Central memory CD8-positive, alpha-beta T cell (primary cell): ENCODE data around the gene PLXDC1.

ENCODE experiments used
- ATAC-seq: fragments of 150-1000 bp; cut with Tn5 transposase; replicated peaks from 2 replicates; pipeline ENCODE4 v1.10.0; 2022; ENCODE audit warnings: mild to moderate bottlenecking, moderate FRiP score, moderate number of reproducible peaks; ENCODE audit not compliant: poor library complexity, severe bottlenecking; ENCODE audit errors: extremely low read depth
- DNase-seq, 2 donors: peaks; one replicate each; pipeline ENCODE4 v3.0.0; 2021; ENCODE audit warnings: low spot score in 2 of 2
- H3K27ac Mint-ChIP-seq: one replicate; pipeline ENCODE4 v1.8.0; 2022; ENCODE audit warnings: low read depth, mild to moderate bottlenecking, moderate library complexity, mixed read lengths
- H3K27me3 Mint-ChIP-seq: one replicate; pipeline ENCODE4 v1.8.0; 2022; ENCODE audit warnings: mixed read lengths
- H3K36me3 Mint-ChIP-seq: one replicate; pipeline ENCODE4 v1.8.0; 2022; ENCODE audit warnings: mild to moderate bottlenecking, moderate library complexity, mixed read lengths; ENCODE audit not compliant: insufficient read depth
- H3K4me1 Mint-ChIP-seq: one replicate; pipeline ENCODE4 v1.8.0; 2022; ENCODE audit warnings: mixed read lengths
- H3K4me3 Mint-ChIP-seq: one replicate; pipeline ENCODE4 v1.8.0; 2022; ENCODE audit warnings: mild to moderate bottlenecking, moderate library complexity, mixed read lengths
- H3K9me3 Mint-ChIP-seq: one replicate; pipeline ENCODE4 v1.8.0; 2022; ENCODE audit warnings: mixed read lengths

The PLXDC1 gene

GRCh38 chr17:39194089-39194984, 42.9 kb upstream of the PLXDC1 start:
- ATAC-seq (no peak), DNase-seq (no peak)
- Mint-ChIP-seq H3K9me3 (no peaks in the 10 kb centered on the region), H3K36me3 (peaks cover 7% of the 10 kb centered on the region), H3K27ac (no peak overlapping the region), H3K4me1 (peaks cover 23% of the 10 kb centered on the region), H3K4me3 (no peak overlapping the region), H3K27me3 (no peaks in the 10 kb centered on the region)

- Mint-ChIP-seq H3K27ac (no peak overlapping the region), H3K9me3 (no peaks in the 10 kb centered on the region), H3K4me1 (peaks cover 22% of the 10 kb centered on the region), H3K27me3 (no peaks in the 10 kb centered on the region), H3K4me3 (no peak overlapping the region), H3K36me3 (peaks cover 9% of the 10 kb centered on the region)
- DNase-seq: no peak
- no peak for ATAC-seq
Measured at GRCh38 chr17:39193346-39193745, 41.9 kb upstream of the PLXDC1 start.

GRCh38 chr17:39192901-39193300, 41.5 kb upstream of the PLXDC1 start:
- peaks cover 22% of the 10 kb centered on the region for H3K4me1 Mint-ChIP-seq
- DNase-seq (no peak), ATAC-seq (no peak)
- H3K9me3 Mint-ChIP-seq: no peaks in the 10 kb centered on the region
- H3K27ac Mint-ChIP-seq: no peak overlapping the region
- H3K4me3 Mint-ChIP-seq: no peak overlapping the region
- peaks cover 13% of the 10 kb centered on the region for H3K36me3 Mint-ChIP-seq
- no peaks in the 10 kb centered on the region for H3K27me3 Mint-ChIP-seq

GRCh38 chr17:39191750-39192510, 40.5 kb upstream of the PLXDC1 start:
- no peak for ATAC-seq
- Mint-ChIP-seq H3K36me3 (peaks cover 17% of the 10 kb centered on the region), H3K9me3 (no peaks in the 10 kb centered on the region)

GRCh38 chr17:39187152-39187830, 35.9 kb upstream of the PLXDC1 start:
- Mint-ChIP-seq H3K27ac (no peak overlapping the region), H3K4me3 (no peak overlapping the region), H3K4me1 (peaks cover 2% of the 10 kb centered on the region), H3K36me3 (peaks cover 29% of the 10 kb centered on the region), H3K27me3 (no peaks in the 10 kb centered on the region), H3K9me3 (no peaks in the 10 kb centered on the region)
- DNase-seq (no peak), ATAC-seq (no peak)

More at GRCh38 chr17:39191750-39192510, 40.5 kb upstream of the PLXDC1 start:
- H3K4me1 Mint-ChIP-seq: peaks cover 22% of the 10 kb centered on the region
- no peak overlapping the region for H3K4me3 Mint-ChIP-seq
- DNase-seq: no peak
- H3K27me3 Mint-ChIP-seq: no peaks in the 10 kb centered on the region
- H3K27ac Mint-ChIP-seq: no peak overlapping the region

- no peak for ATAC-seq
- no peak overlapping the region for H3K27ac Mint-ChIP-seq
- DNase-seq: no peak
- no peaks in the 10 kb centered on the region for H3K27me3 Mint-ChIP-seq
- no peaks in the 10 kb centered on the region for H3K9me3 Mint-ChIP-seq
- H3K36me3 Mint-ChIP-seq: peaks cover 31% of the 10 kb centered on the region
- no peaks in the 10 kb centered on the region for H3K4me1 Mint-ChIP-seq
- no peak overlapping the region for H3K4me3 Mint-ChIP-seq
Measured at GRCh38 chr17:39186481-39187002, 35.1 kb upstream of the PLXDC1 start.

GRCh38 chr17:39183720-39184119, 32.3 kb upstream of the PLXDC1 start:
- DNase-seq (no peak), ATAC-seq (no peak)
- no peaks in the 10 kb centered on the region for H3K27me3 Mint-ChIP-seq
- no peak overlapping the region for H3K4me3 Mint-ChIP-seq
- no peaks in the 10 kb centered on the region for H3K9me3 Mint-ChIP-seq
- peaks cover 33% of the 10 kb centered on the region for H3K36me3 Mint-ChIP-seq
- H3K4me1 Mint-ChIP-seq: no peaks in the 10 kb centered on the region
- peak overlapping the region; percentile 41 for H3K27ac Mint-ChIP-seq

GRCh38 chr17:39183045-39183444, 31.6 kb upstream of the PLXDC1 start:
- Mint-ChIP-seq H3K4me3 (no peak overlapping the region), H3K4me1 (no peaks in the 10 kb centered on the region), H3K27ac (no peak overlapping the region), H3K27me3 (no peaks in the 10 kb centered on the region), H3K9me3 (no peaks in the 10 kb centered on the region), H3K36me3 (peaks cover 30% of the 10 kb centered on the region)
- DNase-seq: no peak
- ATAC-seq: no peak

GRCh38 chr17:39181303-39181702, 29.9 kb upstream of the PLXDC1 start:
- Mint-ChIP-seq H3K36me3 (peaks cover 31% of the 10 kb centered on the region), H3K9me3 (no peaks in the 10 kb centered on the region), H3K4me3 (no peak overlapping the region), H3K27ac (no peak overlapping the region), H3K4me1 (no peaks in the 10 kb centered on the region), H3K27me3 (no peaks in the 10 kb centered on the region)
- DNase-seq: no peak
- no peak for ATAC-seq

- Mint-ChIP-seq H3K27me3 (no peaks in the 10 kb centered on the region), H3K27ac (no peak overlapping the region), H3K4me3 (no peak overlapping the region), H3K4me1 (peaks cover 6% of the 10 kb centered on the region), H3K36me3 (peaks cover 21% of the 10 kb centered on the region), H3K9me3 (no peaks in the 10 kb centered on the region)
- ATAC-seq (no peak), DNase-seq (no peak)
Measured at GRCh38 chr17:39178536-39178935, 27.1 kb upstream of the PLXDC1 start.

- no peak for ATAC-seq
- peaks cover 17% of the 10 kb centered on the region for H3K36me3 Mint-ChIP-seq
- no peak overlapping the region for H3K27ac Mint-ChIP-seq
- no peak for DNase-seq
- no peaks in the 10 kb centered on the region for H3K27me3 Mint-ChIP-seq
- no peak overlapping the region for H3K4me3 Mint-ChIP-seq
- H3K4me1 Mint-ChIP-seq: peaks cover 8% of the 10 kb centered on the region
- H3K9me3 Mint-ChIP-seq: no peaks in the 10 kb centered on the region
Measured at GRCh38 chr17:39177256-39177655, 25.8 kb upstream of the PLXDC1 start.

GRCh38 chr17:39175695-39176093, 24.3 kb upstream of the PLXDC1 start:
- no peak overlapping the region for H3K27ac Mint-ChIP-seq
- ATAC-seq (no peak), DNase-seq (no peak)
- H3K27me3 Mint-ChIP-seq: no peaks in the 10 kb centered on the region
- H3K4me1 Mint-ChIP-seq: peaks cover 13% of the 10 kb centered on the region
- H3K9me3 Mint-ChIP-seq: no peaks in the 10 kb centered on the region
- no peak overlapping the region for H3K4me3 Mint-ChIP-seq
- peaks cover 12% of the 10 kb centered on the region for H3K36me3 Mint-ChIP-seq
